ENCODE data around the gene GAPDH.
"Not testable (repeated sequence)": the region's sequence is repeated elsewhere in the genome, so short reads cannot be mapped to it uniquely, and the experiment has no call there.

The GAPDH gene

DNA sequence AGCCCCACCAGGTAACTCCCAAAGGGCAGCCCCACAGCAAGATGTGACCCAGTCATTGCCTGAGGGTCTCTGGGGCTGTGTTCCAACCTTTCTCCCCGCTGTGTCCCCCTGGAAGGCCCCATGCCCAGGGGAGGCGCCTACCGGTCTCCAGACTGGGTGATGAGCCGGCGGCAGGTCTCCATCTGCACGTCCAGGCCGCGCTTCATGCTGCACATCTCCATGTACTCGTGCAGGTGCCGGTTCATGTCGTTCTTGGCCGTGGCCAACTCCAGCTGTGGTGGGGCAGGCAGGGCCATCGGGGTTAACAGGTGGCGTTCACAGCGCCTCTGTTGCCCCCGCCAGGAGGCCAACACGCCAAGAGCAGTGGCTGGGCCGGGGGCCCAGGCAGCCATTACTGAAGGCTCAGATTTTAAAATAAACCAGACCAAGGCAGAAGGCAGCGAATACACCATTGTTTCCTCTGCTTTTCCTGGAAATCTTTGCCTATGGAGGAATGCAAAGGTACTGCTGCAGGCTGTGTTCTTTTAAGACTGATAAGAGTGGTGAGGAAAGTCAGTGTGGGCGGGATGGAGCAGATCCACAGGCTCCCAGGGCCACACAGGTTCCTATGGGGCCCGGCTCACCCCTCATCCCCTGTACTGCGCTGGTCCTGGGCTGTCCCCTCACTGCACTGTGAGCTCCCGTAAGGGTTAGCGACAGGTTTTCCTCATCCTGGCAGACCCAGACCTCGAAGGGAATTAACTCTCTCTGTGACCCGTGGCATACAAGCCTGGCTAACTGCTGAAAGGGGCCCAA lies 7.3 kb downstream of the GAPDH start:
- no peak overlapping the region for H3K4me3 ChIP-seq (ENCODE audit: low read depth, low read length)

DNA sequence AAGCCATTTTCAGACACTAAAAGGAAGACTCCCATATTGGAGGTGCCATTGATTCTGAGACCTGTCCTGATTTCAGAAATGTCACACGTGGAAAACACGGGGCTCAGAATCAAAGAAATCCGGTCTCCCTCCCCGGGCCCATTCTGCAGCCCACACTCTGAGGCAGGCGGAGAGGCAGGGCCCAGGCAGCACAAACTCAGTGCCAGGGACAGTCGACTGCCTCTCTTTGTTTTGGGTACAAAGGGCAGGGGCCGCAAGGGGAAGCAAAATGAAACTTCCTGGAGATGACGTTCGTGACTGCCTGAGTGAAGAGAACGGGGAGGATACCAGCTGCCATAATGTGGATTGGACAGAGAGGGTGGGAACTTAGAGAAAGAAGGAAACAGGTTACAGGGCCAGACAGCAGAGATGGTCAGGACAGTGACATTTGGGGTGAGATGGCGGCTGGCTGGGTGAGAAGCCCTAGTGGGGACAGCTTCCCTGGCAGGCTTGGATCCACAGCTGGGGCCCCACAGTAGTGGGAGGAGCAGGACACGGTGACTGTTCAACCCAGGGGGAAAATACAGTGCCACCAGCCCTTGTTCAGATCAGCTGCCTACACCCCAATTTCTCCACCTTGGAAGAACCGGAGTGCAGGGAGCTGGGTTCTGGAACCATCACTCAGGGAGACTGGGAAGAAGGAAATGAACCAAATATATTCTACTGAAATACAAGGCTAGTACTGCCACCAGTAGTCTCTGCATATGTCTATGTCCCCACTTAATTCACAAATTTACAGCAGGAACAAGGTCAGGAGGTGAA lies 8.1 kb downstream of the GAPDH start:
- H3K4me3 ChIP-seq (ENCODE audit: low read depth, low read length) = no peak overlapping the region

DNA sequence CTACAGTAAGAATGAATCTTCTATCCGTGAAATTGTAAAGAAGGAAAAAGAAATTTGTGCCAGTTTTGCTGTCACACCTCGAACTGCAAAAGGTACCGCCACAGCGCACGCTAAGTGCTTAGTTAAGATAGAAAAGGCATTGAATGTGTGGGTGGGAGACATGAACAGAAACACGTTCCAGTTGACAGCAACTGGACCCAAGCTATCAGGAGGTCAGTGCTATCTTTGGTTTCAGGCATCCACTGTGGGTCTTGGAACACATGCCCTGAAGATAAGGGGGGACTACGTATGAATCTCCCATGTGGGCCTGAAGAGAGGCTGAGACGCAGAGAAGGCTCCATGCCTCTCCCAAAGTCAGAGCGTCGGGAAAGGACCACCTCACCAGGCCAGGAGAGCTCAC lies 11.7 kb downstream of the GAPDH start:
- no peak overlapping the region for H3K4me3 ChIP-seq (ENCODE audit: low read depth, low read length)

GRCh38 chr12:6547566-6547965 lies 13.2 kb downstream of the GAPDH start:
- H3K4me3 ChIP-seq (ENCODE audit: low read depth, low read length) = no peak overlapping the region

- no peak overlapping the region for H3K4me3 ChIP-seq (ENCODE audit: low read depth, low read length)
These were observed 13.7 kb downstream of the GAPDH start for GRCh38 chr12:6547987-6548386.

DNA sequence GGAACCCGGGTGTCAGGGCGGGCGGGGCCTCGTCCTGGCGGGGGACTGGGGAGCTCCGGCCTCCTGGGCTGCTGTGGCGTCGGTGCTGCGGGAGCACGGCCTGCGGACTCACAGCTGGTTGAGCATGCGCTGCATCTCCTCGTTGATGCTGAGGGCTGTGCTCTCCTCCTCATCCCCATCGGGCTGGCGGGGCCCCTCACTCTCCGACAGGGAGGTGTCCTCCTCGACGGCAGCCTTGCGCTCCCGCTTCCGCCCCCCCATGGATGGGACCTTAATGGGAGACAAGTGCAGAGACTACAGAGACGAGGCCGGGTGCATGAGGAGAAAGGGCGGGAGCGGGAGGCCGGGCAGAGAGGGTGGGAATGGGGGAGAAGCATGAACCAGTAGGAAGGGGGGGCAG lies 14.2 kb downstream of the GAPDH start:
- H3K4me3 ChIP-seq (ENCODE audit: low read depth, low read length) = no peak overlapping the region

- H3K4me3 ChIP-seq (ENCODE audit: low read depth, low read length) = no peak overlapping the region
These were observed 14.8 kb downstream of the GAPDH start for GRCh38 chr12:6548966-6549683.

DNA sequence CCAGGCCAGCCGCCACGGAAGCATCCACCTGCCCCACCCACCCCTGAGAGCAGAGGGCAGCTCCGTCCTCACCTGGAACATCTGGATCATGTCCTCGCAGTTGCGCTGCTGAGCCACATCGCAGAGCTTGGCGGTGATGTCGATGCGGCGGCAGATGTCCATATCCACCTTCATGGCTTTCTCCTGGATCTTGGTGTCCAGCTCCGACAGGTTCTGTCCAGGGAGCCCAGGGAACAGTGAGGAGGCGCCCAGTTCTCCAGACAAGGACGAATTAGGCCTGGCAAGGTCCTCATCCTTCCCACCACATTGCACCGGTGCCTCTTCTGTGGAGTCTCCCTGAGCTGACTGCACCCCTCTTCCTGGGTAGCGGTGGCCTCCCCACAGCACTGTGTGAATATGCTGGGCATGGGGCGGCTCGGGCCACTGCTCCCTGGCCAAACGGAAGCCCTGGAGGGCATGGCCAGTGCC lies 15.4 kb downstream of the GAPDH start:
- H3K4me3 ChIP-seq (ENCODE audit: low read depth, low read length) = no peak overlapping the region

- H3K4me3 ChIP-seq (ENCODE audit: low read depth, low read length) = no peak overlapping the region
These were observed 16.2 kb downstream of the GAPDH start for GRCh38 chr12:6550294-6551062.

DNA sequence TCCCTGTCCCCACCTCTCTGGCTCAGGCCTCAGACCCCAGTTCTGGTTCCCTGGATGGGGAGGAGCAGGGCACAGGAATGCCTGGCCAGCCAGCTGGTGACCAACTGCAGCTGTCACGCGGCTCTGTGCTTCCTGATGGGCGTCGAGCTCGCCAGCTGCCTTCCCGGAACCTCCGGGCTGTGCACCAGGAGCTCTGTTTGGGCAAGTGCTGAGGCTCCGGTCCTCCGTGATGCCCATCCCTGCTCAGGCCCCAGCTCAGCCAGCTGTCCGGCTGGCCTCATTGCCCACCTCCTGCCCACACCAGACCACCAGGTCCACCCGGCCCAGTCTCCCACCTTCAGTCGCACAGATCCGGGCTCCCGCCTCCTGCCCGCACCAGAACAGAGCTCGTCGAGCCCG lies 16.7 kb downstream of the GAPDH start:
- H3K4me3 ChIP-seq (ENCODE audit: low read depth, low read length) = no peak overlapping the region

DNA sequence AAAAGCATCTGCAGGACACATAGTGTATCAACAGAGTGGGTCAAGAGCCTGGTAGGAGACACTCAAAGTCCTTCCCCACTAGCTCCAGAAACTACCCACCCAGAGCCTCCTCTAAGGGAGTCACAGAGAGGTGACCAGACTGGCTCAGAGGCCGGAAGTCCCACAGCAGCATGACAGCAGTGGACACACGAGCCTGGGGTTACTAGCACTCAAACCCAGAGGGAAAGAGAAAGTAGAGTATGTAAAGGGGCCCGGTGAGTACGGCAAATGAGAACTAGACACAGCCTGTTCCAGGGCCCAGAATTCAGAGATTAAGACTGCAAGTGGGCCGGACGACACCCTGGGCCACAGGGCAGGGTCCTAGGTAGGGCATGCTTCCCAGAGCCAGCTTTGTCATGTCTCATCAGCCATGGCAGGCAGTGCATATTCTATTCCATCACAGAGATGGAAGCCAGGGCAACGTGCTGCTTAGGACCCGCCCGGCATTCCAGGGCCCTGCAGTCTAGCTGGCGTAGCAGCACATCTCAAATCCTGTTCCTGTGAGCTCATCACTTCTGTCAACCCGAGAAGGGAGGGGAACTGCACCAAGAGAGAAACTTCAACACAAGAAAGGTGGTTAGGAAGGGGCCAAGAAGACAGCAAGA lies 17.3 kb downstream of the GAPDH start:
- H3K4me3 ChIP-seq (ENCODE audit: low read depth, low read length) = no peak overlapping the region

GRCh38 chr12:6552140-6552551 lies 17.8 kb downstream of the GAPDH start:
- H3K4me3 ChIP-seq (ENCODE audit: low read depth, low read length) = no peak overlapping the region

DNA sequence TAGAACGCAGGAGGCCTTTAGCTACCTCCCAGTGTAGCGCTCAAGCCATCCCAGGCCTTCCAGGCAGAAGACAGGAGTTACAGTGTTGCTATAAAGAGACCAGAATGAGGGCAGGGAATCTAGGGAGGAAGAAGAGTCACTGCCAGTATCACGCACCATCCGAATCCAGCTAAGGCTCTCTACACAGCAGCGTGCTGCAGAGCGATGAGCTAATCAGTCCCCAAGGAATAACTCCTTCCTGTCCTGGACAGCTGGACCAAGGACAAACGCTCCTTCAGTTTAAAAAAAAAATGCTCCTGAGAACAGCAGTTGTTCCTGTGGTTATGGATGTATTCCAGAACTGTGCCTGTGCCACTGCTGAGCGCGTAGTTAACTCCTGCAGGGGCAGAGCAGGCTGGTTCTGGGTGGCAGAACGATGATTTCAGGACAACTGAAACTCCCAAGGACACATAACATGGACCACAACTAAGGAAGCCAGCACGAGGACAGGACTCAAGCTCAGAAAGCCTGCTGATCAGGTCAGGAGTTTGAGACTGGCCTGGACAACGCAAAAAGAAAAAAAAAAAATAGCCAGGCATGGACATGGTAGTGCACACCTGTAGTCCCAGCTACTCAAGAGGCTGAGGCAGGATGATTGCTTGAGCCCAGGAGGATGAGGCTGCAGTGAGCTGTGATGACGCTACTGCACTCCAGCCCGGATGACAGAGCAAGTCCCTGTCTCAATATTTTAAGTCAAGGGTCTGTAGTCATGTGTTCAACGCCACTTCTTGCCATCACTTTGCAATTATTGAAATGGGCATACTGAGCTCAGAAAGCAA lies 18.9 kb downstream of the GAPDH start:
- no peak overlapping the region for H3K4me3 ChIP-seq (ENCODE audit: low read depth, low read length)

DNA sequence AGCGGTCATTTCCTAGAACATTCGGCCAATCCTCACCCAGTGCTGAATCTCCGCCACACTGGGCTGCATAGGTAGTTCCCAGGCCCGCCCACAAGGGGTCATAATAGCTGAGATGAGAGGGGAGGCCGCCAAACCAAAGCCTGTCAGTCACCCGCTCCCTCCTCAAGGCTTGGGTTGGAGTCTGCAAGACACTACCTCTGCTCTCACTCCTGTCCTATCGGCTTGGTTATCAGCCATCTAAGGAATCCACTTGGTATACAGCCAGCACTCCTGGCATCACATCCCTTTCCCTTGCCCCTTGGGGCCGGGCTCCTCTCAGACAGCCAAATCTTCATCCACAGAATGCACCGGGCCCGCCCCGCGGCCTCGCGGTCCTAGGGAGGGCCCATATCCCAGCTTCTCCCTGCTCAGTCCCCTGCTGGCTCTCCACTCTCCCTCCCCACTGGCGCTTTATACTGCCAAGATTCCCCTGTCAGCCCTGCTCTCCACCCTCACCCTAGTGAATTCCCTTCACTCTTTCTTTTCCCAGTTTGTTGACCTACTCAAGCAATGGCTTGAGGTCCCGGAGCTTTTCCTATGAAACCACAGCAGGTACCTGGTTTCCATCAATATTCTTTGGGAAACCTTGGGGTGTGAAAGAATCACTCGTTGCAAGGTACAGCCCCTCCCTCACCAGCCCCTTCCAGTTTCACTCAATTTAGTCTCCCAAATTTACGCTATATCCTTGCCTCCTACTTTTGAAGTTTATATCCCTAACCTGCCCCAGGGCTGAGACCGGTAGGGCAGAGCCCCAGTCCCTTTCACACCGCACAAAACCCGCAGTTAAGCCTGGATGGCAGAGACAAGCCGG lies 20.1 kb downstream of the GAPDH start:
- H3K4me3 ChIP-seq (ENCODE audit: low read depth, low read length) = peak overlapping the region; percentile 77

DNA sequence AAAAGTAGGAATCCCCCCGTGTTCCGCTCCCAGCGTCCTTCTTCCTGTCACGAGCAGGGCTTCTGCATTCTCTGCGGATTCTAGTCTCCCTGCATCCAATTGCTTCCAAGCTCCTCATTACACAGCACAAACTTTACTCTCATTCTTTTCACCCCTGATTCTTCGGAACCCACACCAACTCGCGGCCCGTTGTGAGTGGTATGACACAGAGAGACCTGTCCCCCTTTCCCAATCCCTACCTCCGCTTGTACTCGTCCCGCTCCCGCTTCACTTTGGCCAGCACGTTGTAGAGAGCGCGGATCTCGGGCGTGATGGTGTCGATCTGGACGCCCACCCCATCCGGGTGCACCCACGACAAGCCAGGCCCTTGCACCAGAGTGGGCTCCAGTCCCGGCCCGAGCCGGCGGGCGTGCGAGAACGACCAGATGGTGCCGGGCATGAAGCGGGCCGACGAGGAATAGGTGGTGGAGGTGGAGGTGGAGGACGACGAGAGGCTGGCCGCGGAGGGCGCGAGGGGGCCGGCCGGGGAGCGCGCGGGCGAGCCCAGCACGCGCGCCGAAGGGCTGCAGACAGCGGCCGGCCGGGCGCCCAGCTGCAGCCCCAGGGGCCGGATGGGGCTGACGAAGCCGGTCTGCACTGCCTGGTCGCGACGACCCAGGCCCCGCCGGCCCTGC lies 20.8 kb downstream of the GAPDH start:
- peak overlapping the region; percentile 77 for H3K4me3 ChIP-seq (ENCODE audit: low read depth, low read length)

- not testable (repeated sequence) for H3K4me3 ChIP-seq (ENCODE audit: low read depth, low read length)
These were observed 22.1 kb downstream of the GAPDH start for GRCh38 chr12:6556496-6556817.

DNA sequence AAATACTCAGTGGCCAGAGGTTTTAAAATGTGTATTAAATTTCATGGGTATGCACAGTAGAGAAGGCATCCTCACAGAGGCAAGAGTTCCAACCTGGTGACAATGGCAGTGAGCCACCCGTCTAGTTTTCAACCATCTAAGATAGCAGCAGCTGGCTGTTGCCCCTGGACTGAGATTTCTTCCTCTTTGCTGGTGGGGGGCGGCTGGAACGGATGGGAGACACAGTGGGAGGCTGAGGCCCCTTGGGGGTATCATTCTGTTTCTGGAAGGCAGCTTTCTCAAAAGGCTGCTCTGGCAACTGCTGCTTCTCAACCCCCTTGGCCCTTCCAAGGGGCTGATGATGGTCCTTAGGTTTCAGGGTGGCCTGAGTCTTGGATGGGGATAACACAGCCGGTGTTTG lies 22.5 kb downstream of the GAPDH start:
- H3K4me3 ChIP-seq (ENCODE audit: low read depth, low read length) = no peak overlapping the region
